HL-60 (cell line): ENCODE results near the gene DHRS3.

ENCODE experiments used
- DNase-seq, 2 experiments: peaks; one replicate each; pipeline ENCODE4 v3.0.0-alpha.2; 2010 to 2020; ENCODE audit warnings: low read depth in 1 of 2, low spot score in 1 of 2
- H3K27ac ChIP-seq: fragments of 250-450 bp; sonication (Bioruptor Pico); replicated peaks from 2 replicates; pipeline ENCODE4 v1.5.1; 2020; ENCODE audit warnings: mild to moderate bottlenecking, moderate library complexity
- H3K27me3 ChIP-seq: fragments of 250-450 bp; sonication (Bioruptor Pico); 2 replicates; pipeline ENCODE4 v1.5.1; 2021; ENCODE audit warnings: mild to moderate bottlenecking, moderate library complexity; ENCODE audit not compliant: insufficient read depth, poor library complexity, severe bottlenecking
- H3K4me3 ChIP-seq: replicated peaks from 2 replicates; pipeline ENCODE4 v1.5.1; 2011; ENCODE audit warnings: mild to moderate bottlenecking, control low read depth, low read length; ENCODE audit not compliant: insufficient read depth
- GABPA ChIP-seq: IDR thresholded peaks from 2 replicates; pipeline ENCODE4 v1.6.1; 2012; ENCODE audit warnings: low read depth
- POLR2AphosphoS5 ChIP-seq: IDR thresholded peaks from 2 replicates; pipeline ENCODE4 v1.6.1; 2012; ENCODE audit warnings: low read depth
- SPI1 ChIP-seq: IDR thresholded peaks from 2 replicates; pipeline ENCODE4 v1.6.1; 2012; ENCODE audit warnings: low read depth, mild to moderate bottlenecking, borderline replicate concordance
- TF ChIP-seq, protein P1 (sequence below): IDR thresholded peaks from 2 replicates; pipeline ENCODE4 v1.6.1; 2012; ENCODE audit warnings: low read depth; ENCODE audit not compliant: insufficient replicate concordance
- TF ChIP-seq, protein P2 (sequence below): IDR thresholded peaks from one replicate; pipeline ENCODE4 v1.5.1; 2011; ENCODE audit warnings: low read length, control low read depth, inconsistent platforms; ENCODE audit not compliant: insufficient read depth

The DHRS3 gene

DNA sequence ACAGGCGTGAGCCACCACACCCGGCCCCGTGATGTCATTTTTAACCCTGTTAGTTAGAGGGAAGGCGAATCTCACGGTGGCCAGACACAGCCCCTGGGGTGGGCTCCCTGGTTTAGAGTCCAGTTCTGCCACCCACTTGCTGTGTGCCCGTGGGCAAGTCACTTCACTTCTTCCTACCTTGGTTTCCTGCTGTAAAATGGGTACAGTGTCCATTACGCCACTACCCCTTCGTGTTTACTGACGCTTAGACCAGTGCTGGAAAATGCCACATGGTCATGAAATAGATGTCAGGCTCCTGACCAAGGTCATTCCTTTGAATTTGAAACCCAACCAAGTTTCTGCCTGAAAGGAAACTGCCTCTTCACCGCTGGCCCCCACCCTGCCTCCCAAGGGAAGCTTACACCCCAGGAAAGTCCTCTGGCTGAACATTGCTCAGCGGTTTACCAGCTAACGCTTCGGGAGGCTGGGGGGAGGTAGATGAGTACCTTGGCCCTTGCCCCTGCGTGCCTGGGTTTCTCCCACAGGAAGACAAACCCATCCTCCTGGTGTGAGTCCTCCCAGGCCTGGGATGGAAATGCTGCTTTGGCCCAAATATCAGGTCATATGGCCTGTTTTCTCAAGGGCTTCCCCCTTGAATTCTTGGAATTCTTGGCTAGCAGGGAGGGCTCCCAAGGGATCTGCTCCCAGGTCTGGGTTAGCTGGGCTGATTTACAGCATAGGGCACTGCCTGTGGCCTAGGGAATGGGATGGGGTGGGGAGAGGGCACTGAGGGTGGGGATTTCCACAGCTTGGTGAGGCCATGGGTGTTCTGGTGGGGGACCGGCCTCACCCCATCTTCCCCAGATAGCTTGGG lies 18.3 kb upstream of the DHRS3 start:
- DNase-seq = no peak
- H3K27ac ChIP-seq = no peak overlapping the region
- no peak overlapping the region for H3K4me3 ChIP-seq
- no peak for TF ChIP-seq POLR2AphosphoS5
- TF ChIP-seq, protein P1, sequence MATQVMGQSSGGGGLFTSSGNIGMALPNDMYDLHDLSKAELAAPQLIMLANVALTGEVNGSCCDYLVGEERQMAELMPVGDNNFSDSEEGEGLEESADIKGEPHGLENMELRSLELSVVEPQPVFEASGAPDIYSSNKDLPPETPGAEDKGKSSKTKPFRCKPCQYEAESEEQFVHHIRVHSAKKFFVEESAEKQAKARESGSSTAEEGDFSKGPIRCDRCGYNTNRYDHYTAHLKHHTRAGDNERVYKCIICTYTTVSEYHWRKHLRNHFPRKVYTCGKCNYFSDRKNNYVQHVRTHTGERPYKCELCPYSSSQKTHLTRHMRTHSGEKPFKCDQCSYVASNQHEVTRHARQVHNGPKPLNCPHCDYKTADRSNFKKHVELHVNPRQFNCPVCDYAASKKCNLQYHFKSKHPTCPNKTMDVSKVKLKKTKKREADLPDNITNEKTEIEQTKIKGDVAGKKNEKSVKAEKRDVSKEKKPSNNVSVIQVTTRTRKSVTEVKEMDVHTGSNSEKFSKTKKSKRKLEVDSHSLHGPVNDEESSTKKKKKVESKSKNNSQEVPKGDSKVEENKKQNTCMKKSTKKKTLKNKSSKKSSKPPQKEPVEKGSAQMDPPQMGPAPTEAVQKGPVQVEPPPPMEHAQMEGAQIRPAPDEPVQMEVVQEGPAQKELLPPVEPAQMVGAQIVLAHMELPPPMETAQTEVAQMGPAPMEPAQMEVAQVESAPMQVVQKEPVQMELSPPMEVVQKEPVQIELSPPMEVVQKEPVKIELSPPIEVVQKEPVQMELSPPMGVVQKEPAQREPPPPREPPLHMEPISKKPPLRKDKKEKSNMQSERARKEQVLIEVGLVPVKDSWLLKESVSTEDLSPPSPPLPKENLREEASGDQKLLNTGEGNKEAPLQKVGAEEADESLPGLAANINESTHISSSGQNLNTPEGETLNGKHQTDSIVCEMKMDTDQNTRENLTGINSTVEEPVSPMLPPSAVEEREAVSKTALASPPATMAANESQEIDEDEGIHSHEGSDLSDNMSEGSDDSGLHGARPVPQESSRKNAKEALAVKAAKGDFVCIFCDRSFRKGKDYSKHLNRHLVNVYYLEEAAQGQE = no peak
- no peak for TF ChIP-seq SPI1
- TF ChIP-seq, protein P2, sequence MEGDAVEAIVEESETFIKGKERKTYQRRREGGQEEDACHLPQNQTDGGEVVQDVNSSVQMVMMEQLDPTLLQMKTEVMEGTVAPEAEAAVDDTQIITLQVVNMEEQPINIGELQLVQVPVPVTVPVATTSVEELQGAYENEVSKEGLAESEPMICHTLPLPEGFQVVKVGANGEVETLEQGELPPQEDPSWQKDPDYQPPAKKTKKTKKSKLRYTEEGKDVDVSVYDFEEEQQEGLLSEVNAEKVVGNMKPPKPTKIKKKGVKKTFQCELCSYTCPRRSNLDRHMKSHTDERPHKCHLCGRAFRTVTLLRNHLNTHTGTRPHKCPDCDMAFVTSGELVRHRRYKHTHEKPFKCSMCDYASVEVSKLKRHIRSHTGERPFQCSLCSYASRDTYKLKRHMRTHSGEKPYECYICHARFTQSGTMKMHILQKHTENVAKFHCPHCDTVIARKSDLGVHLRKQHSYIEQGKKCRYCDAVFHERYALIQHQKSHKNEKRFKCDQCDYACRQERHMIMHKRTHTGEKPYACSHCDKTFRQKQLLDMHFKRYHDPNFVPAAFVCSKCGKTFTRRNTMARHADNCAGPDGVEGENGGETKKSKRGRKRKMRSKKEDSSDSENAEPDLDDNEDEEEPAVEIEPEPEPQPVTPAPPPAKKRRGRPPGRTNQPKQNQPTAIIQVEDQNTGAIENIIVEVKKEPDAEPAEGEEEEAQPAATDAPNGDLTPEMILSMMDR = no peak
- no peak for TF ChIP-seq GABPA
- no peaks in the 10 kb centered on the region for H3K27me3 ChIP-seq

DNA sequence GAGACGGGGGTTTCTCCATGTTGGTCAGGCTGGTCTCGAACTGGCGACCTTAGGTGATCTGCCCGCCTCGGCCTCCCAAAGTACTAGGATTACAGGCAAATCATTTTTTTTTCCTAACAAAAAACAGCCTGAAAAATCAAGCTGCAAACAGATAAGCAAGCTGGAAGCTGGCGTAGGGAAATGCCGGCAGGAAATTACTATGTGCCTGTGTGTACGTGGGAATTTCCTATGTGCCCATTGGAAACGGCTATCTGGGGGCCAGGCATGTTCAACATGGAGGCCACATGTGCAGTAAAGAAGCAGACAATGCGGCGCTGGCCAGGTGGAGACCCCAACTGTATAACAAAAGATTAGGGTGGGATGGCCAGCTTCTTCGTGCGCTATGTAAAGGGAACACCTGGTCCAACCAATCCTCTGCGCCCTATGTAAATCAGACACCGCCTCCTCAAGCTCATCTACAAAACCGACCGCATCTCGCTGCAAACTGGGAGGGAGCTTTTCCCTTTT lies 16.7 kb upstream of the DHRS3 start:
- TF ChIP-seq SPI1 = no peak
- no peak for TF ChIP-seq POLR2AphosphoS5
- TF ChIP-seq, protein P2 = no peak
- TF ChIP-seq GABPA = no peak
- TF ChIP-seq, protein P1 = no peak
- no peak for DNase-seq
- H3K4me3 ChIP-seq = no peak overlapping the region
- no peak overlapping the region for H3K27ac ChIP-seq
- H3K27me3 ChIP-seq = no peaks in the 10 kb centered on the region

DNA sequence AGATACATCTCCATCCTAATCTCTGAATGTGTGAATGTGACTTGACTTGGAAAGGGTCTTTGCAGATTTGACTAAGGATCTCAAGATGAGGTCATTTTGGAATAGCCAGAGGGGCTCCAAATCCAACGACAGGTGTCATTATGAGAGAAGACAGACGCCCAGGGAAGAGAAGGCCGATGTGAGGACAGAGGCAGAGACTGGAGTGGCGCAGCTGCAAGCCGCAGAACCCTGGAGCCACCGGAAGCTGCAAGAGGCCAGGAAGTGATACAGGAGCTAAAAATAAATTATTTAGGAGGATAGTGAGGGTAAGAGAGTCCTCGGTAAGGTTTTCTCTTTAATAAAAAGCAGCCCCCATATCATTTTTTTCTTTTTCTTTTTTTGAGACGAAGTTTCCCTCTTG lies 16.1 kb upstream of the DHRS3 start:
- DNase-seq = no peak
- Histone ChIP-seq H3K27me3 (no peaks in the 10 kb centered on the region), H3K27ac (no peak overlapping the region), H3K4me3 (no peak overlapping the region)
- TF ChIP-seq POLR2AphosphoS5 (no peak), GABPA (no peak), SPI1 (no peak)
- TF ChIP-seq, protein P2 = no peak
- TF ChIP-seq, protein P1 = no peak
